RKO (cell line): ENCODE results near the gene GSPT2.
"Not testable (repeated sequence)": the region's sequence is repeated elsewhere in the genome, so short reads cannot be mapped to it uniquely, and the experiment has no call there.

Experiments
- DNase-seq: peaks from one replicate; pipeline ENCODE4 v3.0.0-alpha.2; 2016; ENCODE audit warnings: low spot score

GSPT2 gene

GRCh38 chrX:51743179-51743957 is at the start of gene GSPT2:
GSPT2 (plus strand) TSS chrX:51743442; CDS start chrX:51743627, 185 bp downstream.
- DNase-seq, result peak; percentile 75

DNA sequence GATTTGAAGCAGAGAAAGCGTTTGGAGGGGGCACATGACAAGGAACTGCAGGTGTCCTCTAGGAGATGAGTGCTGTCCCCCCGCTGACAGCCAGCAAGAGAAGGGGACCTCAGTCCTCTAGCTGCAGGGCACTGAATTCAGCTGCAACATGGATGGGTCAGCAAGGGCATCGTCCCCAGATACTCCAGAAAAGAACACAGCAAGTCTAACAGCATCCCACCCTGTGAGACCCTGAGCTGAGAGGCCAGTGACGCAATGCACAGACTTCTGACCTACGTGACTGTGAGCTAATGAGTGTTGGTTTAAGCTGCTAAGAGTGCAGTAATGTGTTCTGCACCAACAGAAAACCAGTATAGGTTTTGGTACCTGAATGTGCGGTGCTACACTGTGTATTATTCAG is 49.0 kb upstream of the GSPT2 start:
- no peak for DNase-seq

DNA sequence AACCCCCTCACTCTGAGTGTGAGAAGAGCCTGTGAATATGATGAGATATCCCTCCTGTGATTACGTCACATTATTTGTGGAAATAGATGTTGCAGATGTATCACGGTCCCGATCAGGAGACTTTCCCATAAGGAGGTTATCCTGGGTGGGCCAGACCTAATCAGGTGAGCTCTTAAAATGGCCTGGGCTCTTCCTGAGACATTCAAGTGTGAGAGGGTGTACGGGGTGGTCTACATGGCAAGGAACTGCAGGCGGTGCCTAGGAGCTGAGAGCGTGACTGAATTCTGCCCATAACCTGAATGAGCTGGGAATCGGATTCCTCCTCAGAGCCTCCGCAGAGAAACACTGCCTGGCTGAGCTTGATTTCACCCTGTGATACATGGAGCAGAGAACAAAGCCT is 45.8 kb upstream of the GSPT2 start:
- no peak for DNase-seq

DNA sequence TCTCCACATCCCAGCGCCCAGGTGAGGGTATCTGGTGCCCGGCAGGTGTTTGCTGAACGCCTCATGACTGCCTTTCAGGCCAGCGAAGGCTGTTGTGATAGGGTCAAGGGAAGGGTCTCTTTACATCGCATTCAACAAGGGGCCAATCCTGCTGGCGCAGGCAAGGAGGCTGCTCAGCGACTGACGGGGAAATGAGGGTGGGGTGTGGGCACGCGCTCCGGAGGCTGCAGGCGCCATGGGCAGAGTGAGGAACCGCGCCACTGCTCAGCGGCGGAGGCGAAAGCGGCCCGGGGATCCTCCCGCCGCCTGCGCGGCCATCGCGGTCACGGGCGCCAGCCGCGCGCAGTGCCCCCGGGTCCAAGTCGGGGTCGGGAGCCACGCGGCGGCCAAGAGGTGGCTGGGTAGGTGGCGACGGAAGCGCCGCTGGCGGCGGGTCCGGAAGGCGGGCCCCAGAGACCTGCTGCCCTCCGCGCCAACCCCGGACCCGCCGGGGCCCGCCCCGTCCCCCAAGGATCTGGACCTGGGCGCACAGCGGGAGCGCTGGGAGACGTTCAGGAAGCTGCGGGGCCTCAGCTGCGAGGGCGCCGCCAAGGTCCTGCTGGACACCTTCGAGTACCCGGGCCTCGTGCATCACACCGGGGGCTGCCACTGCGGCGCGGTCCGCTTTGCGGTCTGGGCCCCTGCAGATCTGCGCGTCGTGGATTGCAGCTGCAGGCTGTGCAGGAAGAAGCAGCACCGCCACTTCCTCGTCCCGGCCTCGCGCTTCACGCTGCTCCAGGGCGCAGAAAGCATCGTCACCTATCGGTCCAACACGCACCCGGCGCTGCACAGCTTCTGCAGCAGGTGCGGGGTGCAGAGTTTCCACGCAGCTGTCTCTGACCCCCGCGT is 32.7 kb upstream of the GSPT2 start, which contains the start of gene CENPVL1:
Gene CENPVL1, plus strand, starts transcription at position 236 of the 888 bp plus-strand sequence. Its CDS starts 0 bp downstream, at position 236.
- not testable (repeated sequence) for DNase-seq

DNA sequence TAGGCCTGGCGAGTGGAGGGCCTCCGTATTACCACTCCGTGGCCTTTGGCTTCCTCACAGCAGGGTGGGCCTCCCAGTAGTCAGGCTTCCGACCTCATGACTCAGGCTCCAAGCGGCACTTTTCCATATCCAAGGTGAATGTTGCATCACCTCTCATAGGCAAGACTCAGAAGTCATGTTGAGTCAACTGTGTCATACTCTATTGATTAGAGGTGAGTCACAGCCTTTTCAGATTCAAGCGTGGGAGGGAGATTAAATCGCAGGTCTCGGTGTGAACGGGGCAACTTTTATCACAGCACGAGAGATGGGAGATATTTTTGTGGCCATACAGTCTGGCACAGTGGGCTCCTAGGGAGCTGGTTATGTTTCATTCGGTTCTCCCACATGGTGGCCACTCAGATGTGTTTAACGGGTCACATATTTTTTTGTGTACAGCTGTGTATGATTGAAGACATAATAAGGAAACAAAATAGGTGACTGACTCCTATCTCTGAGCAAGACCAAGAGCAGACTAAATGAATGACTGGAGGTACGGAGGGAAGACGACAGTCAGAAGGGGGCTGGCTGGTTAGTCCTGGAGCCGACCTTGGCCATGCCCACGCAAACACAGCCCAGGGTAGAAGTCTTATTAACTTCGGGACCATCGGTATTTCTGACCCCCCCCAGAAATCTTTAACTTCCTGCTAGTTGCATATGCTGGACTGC is 30.1 kb upstream of the GSPT2 start:
- DNase-seq, result not testable (repeated sequence)

GRCh38 chrX:51728202-51728601 is 15.0 kb upstream of the GSPT2 start:
- no peak for DNase-seq

GRCh38 chrX:51737091-51737490 is 6.2 kb upstream of the GSPT2 start:
- no peak for DNase-seq

GRCh38 chrX:51742586-51742985 is 656 bp upstream of the GSPT2 start:
- no peak for DNase-seq

- no peak for DNase-seq
Measured at GRCh38 chrX:51747671-51748070, 4.4 kb downstream of the GSPT2 start.

- DNase-seq, result peak; percentile 27
Measured at GRCh38 chrX:51759055-51759839, 16.0 kb downstream of the GSPT2 start.

- no peak for DNase-seq
Measured at GRCh38 chrX:51760657-51761056, 17.4 kb downstream of the GSPT2 start.

- no peak for DNase-seq
Measured at GRCh38 chrX:51766546-51766945, 23.3 kb downstream of the GSPT2 start.

GRCh38 chrX:51776851-51777250 is 33.6 kb downstream of the GSPT2 start:
- no peak for DNase-seq

- DNase-seq, result no peak
Measured at GRCh38 chrX:51779306-51779705, 36.1 kb downstream of the GSPT2 start.

DNA sequence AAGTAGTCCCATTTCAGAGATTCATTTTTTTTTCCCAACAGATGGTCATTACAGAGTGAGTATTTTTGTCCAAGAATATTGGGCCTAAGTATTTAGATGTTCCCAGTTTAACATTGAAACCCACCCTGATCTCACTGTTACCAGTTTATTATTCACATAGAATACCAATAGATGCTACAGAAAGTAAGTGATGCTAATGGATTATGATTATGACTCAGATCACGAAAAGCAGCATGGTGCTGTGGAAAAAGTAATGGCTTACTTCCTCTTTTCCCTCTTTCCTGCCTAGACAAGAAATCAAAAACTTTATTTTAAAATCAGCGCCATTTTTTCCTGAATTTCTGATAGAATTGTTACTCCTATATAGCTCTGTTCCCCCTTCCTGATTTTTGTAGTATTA is 51.9 kb downstream of the GSPT2 start:
- DNase-seq, result no peak
